Measurements from ENCODE around the gene C11orf16.
A peak's percentile ranks its signal among the peaks of the same experiment; 100 is the strongest.
"Not testable (repeated sequence)": the region's sequence is repeated elsewhere in the genome, so short reads cannot be mapped to it uniquely, and the experiment has no call there.

C11orf16 gene, protein sequence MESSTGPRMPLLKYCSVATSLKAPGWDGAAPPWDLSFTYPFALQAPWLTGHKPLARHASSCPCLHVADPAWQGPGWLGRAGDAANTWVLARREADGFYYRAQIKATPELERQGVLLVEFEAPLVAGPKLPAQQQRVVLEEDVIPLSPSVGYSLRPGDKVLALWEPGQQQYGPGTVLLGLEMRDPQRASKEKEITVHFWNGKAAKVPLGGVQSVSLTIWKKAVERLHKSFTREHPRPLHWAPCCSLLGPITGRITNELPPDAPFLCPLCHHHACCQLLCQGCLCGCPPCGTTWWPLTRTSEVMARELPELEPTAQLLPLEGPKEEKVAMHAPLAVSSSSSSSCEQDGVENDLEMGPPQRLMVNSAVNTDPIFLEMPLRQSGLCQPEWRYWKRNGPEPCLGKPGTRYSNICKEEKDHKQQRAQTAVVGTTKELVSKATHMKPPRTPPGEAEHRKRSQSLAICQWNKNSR

DNA sequence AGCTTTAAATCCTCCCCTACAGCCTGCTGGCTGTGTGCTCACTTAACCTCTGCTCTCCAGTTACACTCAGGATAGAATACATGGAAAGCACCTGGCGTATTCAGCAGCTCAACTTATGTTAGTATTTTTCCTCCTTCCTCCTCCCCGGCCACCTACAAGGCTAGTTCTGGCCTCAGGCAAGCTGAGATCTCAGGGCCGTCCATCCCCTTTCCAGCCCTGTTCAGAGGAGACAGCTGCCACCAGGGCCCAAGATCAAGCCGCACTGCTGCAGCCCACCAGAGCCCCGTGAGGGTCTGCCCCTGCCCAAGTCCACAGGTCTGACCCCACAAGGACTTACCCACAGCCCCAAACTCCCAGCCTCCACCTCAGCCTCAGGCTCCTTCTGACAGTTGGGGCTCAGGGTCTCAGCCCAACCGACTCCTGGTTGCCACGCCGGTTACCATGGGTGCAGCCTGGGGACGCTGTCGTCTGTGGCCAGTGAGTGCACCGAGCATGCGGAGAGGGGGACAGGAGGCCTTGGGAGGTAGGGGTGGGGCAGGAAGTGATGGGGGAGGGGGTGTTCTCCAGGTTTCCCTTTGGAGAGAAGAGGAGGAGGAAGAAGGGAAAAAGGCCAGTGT, at the start of gene C11orf16:
Gene C11orf16 (minus strand): TSS at position 384 of the 617 bp plus-strand sequence. CDS start 639 bp downstream, outside the sequence.
- DNase-seq (ENCODE audit: low spot score): no peak

DNA sequence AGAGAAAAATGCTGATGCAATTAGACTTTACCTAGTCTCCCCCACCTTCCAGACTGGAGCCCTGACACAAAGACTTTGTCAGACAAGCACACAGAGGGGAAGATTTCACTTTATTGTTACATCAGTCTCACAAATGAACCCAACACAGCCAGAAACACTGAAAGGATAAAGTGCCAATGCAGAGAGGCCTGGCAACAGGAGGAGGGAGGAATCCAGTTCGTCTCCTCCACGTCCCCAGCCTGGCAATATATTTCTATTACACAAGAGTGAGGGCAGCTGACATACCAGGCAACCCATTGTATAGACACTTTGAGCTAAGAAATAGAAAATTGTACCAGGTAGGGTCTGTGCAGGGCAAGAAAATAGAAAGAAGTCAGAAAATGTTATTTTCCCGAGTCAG, 47.7 kb upstream of the C11orf16 start:
- DNase-seq (ENCODE audit: low spot score): no peak

DNA sequence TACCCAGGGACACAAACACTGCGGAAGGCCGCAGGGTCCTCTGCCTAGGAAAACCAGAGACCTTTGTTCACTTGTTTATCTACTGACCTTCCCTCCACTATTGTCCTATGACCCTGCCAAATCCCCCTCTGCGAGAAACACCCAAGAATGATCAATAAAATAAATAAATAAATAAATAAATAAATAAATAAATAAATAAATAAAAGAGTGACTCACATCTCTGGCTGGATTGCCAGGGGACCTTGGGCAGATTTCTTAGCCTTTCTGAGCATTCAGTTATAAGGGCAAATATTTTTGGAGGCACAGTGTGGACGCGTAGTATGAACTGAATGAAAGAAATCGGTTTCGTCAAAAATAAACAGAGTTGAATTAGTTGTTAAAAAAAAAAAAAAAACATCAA, 46.6 kb upstream of the C11orf16 start:
- DNase-seq (ENCODE audit: low spot score): not testable (repeated sequence)

DNA sequence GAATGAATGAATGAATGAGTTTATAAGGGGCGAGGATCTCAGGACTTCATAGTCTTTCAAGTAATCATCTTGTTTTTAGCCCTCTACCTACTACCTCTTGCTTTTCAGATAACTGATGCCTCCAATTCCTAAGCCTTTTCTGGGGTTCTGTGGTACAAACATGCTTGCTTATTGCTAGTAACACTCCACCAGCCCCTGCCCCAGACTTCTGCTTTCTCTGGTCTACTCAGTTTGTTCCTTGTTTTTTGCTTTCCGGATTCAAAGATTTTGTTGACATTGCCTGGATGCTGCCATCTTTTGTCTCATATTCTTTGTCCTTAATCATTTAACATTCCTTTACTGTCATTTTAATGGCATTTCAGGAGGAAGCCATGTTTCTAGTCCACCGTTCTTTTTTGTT, 40.4 kb upstream of the C11orf16 start:
- no peak for DNase-seq (ENCODE audit: low spot score)

DNA sequence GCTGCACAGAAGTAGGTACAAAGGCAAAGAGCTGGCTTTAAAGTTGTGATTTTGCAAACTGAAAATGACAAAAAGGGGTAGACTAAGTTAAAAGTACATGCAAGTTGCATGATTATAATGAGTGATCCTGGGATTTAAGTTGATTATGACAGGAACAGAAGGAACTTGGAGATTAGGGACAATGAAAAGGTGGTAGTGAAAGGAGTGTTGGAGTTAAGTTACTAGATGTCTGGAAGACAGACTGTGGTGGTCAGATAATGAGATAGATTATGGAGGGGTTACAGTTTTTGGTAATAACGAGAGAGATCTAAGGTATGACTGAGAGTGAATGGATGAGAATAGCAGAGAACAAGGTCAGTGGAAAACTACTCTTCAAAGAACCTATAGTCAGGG, 39.2 kb upstream of the C11orf16 start:
- no peak for DNase-seq (ENCODE audit: low spot score)

DNA sequence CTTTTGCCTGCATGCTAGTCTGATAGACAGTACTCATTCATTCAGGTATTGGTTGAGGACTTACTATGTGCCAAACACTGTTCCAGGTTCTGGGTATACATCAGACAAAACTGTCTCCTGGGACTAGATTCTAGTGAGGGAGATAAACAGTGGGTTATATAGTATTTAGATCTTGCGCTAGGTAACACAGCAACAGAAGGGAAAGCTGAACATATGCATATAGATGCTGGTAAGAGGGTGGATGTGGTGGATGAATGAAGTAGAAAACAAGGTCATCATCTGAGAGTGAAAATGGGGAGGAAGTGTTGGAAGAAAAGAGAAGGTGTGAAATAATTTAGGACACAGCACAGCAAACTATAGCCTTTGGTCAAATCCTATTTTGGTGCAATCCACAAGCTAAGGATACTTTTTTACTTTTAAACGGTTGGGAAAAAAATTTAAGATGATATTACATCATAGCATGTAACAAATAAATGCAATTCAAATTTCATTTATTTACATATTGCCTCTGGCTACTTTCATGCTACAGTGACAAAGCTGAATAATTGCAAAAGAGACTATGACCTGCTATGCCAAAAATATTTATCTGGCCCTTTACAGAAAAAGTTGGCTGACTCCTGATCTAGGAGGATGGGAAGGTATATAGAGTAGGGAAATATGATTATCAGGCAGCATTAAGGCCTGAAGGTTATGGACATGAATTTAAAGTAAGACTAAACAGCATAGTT, 38.6 kb upstream of the C11orf16 start:
- DNase-seq (ENCODE audit: low spot score): no peak

DNA sequence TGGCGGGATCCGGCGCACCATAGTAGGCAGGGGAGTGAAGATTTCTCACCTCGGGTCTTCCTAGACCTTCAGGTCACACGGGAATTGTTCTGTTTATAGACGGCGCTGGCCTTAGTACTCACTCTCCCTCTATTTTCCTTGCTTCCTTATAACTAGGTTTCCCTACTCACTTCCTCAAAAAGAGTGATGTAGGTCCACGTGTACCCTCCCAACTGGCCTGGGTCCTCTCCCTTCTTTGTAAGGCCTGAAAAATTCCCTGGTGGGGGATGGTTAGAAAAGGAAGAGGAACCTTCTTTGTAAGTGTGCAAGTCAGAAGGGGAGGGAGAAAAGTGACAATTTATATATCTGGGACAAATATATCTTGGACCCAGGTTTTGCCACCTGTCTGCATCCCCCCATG, 34.4 kb upstream of the C11orf16 start:
- no peak for DNase-seq (ENCODE audit: low spot score)

DNA sequence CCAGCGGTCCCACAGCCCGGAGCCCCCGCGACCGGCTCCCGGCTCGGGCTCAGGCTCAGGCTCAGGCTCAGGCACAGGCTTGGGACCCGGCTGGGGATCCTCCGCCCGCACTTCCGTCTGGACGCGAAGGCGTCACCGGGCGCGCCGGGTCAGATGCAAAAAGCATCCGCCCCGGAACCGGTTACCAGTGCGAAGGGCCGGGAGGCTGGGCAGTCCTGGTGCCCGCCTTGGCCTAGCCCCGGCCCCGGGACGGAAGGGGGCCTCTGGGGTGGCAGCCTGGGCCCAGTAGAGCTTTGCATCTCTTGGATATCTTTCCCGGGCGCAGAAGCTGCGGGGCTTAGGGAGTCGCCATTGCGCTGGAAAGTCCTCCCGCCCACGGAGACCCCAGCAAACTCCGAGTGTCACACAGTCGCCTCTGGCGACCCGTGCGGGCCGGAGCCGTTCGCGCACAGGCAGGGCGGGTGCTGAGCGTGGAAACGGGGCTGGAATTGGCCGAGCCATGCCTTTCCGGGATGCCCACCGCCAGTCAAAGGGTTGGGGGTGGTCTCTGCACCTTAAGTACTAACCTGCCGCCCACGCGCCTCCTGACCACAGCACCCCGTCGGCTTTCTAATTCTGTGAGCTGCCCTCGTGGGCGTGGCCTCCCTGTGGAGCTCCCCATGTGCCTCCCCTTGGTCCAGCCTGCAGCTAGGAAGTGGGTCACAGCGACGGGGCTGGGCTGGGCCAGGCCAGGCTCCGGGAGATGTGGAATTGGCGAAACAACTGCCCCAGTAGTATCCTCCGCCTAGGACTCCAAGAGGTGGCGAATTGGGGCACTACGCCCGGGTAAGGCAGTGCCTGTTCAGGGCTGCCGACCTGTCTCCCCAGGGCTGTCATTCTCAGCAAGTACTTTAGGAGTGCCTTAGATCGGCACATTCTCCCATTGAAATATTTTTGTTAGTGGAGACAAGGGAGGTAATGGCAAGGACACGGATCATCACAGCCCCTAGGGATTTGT, 31.9 kb upstream of the C11orf16 start, which contains the start of gene TMEM9B:
Gene TMEM9B (minus strand): TSS at position 119 of the 997 bp plus-strand sequence. CDS start 129 bp downstream, outside the sequence.
- DNase-seq (ENCODE audit: low spot score): peak; percentile 85

DNA sequence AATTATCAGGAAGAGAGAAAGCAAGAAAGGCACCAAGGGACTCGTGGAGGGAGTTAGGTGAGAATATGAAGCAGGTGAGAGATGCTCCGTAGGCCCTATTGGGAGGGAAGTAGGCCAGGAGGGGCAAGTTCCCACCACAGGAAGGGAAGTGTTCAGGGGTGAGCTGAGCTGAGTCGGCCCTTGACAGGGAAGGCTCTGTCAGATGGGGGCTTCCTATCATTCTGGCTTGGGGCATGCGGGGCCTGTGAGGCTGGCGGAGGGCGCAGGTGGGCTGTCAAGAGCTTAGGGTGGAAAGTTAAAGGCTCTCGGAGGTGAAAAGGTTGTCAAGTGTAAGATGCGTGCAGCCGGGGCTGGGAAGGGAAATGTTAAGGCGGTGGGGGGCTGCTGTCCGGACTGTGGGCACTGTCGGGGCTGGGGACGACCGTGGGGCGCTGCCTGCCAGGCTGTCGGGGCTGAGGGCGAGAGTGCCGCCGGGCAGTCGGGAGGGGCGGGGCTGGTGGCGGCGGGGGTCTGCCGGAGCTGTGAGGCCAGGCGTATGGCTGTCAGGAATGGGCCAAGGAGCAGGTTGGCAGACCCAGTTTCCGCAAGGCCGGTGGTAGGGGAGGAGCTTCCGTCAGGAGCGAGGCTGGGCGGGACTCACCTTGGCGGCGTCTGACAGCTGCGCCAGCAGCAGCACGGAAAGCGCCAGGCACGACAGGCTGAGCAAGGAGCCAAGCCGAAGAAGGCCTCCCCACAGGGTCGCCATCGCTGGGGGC, 31.0 kb upstream of the C11orf16 start:
- DNase-seq (ENCODE audit: low spot score): peak; percentile 86

DNA sequence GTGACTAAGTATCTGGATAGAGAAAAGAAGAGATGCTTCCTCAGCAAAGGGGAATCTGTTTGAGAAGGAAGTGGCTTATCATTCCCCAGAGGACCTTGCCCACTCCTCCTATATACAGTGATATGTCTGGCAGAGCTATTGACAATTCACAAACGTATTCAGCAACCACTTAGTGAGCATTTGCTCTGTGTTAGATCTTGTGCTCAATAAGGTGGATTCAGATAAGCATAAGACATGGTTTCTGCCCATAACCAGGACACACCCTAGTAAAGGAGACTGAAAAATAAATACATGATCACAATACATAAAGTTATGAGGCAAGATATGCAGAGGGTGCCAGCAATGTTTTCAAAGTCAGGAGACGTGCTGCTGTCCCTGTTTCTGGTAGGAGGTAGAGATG, 30.1 kb upstream of the C11orf16 start:
- peak; percentile 72 for DNase-seq (ENCODE audit: low spot score)

DNA sequence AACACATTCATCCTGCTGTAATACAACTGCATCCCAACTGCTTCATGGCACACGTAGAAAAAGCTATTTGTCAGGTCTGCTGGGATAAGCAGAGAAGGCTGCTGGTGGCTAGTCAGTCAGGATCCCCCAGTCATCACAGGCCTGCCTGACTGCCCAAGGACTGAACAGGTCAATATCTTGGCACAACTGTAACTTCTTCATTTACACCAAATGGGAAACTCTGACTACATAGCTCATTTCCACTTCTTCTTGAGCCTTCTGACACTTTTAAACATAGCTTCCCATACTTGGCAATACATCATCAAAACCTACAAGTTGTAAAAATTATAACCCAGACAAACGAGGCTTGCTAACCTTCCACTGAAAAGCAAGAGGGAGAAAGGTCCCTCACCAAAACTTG, 28.7 kb upstream of the C11orf16 start:
- peak; percentile 40 for DNase-seq (ENCODE audit: low spot score)

DNA sequence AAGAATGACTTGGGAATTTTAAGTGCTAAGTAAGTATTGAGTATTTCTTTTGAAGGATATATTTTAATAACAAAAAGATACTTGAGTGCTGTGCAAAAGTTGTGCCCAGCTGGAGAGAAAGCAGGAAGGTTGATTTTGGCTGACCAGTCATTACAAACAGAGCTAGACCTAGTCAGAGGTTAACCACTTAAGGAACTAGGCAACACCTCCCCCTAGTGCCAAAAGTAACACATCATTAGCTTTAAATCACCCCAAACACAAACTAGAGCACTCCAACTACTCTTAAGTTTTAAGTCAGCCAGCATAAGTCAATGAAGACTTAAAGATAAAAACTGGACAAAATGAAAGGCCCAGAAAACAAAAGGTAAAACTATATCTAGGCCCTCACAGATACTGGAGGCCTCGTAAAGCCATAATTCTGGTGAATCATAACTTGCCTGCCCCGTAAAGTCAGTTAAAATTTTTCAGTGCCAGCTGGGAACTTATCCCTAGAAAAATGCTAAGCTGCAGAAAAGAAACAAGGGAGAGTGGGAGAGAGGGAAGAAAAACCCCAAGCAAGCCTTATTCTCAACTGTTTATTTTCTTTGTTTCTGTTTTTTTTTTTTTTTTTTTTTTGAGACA, 26.9 kb upstream of the C11orf16 start:
- DNase-seq (ENCODE audit: low spot score): peak; percentile 88

DNA sequence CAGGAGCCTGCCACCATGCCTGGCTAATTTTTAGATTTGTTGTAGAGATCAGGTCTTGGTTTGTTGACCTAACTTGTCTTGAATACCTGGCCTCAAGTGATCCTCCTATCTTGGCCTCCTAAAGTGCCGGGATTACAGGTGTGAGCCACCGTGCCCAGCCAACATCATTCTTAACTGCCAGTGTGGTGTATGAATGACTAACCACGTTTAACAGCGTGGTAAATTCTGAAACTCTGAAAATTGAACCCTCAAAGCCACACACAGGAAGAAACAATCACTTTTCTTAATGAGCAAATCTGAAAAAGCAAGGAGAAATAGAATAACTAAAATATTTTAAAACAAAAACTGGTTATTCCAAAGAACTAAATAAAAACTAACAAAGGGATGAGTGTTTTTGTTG, 24.1 kb upstream of the C11orf16 start:
- DNase-seq (ENCODE audit: low spot score): no peak

DNA sequence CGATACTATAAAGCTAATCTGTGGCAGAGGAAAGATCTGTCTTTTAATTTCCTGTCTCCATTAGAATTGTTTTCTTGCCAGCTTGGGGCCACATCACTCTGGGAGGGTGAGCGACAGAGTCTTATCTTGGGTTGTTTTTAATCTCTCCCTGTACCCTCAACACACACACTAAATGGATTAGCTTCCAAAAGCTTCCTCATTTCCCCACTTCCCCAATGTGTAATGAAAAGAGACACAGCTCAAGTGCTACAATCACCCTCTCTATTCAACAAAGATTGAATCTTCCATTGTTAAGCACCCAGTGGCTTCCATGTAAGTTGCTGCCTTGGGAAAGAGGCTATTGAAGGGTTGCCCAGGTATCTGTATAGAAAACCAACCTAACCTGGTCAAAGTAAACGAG, 16.1 kb upstream of the C11orf16 start:
- no peak for DNase-seq (ENCODE audit: low spot score)

DNA sequence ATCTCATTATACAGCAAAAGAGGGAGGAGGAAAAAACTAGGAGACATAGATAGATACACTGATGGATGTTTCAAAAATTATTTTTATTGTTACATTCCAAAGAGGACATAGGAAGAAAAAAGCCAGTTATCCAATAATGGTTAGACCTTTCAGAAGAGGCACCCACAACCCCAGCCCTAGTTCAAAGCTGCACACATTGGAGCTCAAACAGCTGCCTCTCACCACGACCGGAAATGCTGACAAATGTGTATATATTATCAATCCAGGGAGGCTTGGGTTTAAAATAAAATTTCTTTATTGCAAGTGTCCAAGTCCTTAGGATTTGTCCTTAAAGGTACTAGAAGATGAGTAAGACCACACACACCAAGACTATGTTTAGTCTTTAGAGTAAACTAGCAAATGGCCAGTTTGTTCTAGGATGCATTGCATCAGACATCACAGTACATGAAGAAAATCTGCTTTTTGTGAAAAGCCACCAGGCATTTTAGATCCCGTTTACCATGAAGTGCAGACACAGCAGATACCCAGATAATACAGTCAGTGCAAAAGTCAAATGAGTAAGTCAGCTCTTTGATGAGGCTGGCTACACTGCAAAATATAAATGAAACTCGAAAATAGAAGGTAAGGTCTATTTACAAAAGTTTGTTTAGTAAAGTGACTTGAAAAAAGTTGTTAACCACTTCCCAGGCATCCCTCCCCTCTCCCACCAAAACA, 14.6 kb upstream of the C11orf16 start:
- DNase-seq (ENCODE audit: low spot score): no peak

DNA sequence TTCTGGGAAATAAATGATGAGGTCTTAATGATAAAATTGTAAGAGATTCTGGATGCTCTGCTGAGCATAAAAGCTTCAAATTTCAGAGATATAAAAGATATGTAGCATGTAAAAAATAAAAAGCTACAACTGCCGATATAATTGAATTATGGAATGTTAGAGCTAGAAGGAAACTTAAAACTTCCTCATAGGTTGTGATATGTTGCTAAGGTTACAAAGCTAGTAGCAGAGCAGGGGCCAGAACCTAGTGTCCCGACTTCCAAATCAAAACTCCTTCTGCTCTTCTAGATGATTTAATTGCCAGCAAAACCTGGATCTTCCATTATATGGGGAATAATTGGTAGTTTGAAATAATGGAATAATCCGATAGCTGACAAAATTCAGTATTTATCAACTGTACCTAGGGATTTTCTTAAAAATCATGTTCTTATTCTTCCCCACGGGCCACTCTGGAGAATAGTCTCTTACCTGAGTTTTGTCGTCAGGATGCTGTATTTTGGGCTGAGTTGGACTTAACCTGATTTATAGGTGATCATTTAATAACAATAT, 9.8 kb upstream of the C11orf16 start, which contains the start of gene ASCL3:
Gene ASCL3 (minus strand): TSS at position 499 of the 549 bp plus-strand sequence. CDS start 4,855 bp downstream, outside the sequence.
- no peak for DNase-seq (ENCODE audit: low spot score)

DNA sequence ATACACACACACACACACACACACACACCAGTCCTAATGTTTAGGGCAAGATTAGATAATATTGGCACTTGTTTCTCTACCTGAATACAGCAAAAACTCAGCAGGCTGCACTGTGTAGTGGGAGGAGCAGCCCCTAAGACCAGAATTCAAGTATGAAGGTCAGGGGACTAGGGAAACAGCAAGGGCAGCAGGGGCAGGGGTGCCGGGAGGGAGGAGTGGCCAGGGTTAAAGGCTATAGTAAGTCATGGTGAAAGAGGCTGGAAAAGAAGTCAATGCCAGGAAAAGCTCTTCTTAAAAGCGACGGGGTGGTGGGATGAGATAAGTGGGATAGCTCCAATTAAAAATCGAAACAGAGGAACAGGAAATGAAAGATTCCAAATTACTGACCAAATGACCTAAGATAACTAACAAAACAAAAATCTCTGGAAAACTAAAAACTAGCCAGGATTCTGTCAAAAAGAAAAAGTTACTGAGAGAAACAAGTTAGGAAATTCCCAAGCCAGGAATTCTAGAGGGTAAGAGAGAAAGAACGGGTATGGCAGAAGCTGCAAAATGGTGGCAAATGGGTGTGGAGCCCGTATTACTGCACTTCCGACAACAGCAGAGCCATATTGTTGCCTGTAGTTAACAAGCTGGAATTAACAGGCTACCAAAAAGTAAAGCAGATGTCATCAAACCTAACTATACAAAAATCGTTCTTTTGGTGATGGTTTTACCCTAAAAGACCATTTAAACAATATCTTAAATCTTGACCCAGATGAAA, 8.8 kb upstream of the C11orf16 start:
- DNase-seq (ENCODE audit: low spot score): no peak

DNA sequence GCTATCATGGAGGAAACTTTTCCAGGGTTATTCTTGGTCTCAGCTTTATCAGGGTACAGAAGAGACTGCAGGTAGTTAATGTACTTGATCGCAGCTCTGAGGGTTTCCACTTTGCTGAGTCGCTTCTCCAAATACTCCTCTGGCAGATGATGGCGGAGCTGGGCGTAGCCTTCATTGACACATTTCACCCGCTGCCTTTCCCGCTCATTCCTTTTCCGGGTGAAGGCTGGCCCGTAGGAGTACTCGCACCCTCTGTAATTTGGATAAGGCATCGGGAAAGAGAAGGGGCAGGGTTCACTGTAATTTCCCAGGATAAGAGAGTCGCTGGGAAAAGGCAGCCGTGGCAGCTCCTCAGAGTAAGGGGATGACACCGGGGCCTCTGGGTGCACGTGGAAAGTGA, 4.9 kb upstream of the C11orf16 start:
- DNase-seq (ENCODE audit: low spot score): no peak

Data from hematopoietic multipotent progenitor cell treated with erythropoietin and hydrocortisone succinate and interleukin-3 and kit ligand, for 17 days (in vitro differentiated cells).